Measurements from ENCODE around the gene FBP2.

DNA sequence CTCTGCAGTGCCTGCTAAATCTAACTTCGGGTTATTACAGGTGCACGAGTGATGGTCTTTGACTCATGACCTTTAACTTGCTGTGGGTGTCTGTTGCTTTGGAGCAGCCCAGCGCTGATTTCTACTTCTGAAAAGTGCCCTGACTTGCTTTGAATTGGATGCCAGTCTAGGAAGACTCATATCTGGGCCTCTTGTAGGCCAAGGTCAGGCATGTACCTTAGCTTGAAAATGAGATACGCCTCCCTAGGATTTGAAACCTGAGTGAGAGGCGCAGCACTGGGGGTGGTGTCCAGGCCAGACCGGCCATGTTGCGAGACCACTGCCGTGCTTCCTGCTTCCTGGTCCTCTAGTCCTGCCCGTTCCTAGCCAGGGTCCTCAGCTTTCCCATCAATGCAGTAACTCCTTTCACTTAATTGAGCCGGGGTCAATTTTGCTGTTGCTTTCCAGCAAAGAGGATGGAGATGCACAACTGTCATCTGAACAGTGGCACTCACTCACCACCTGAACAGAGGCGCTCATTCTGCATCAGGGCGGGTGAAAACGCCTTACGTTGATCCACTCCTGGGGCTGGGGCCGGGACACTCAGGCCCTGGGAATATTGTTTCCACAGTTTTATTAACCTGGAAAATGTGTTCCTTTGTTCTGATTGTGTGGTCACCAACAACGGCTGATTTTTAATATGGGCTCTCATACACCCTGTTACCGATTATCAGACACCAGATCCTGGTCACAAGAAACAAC, 24.5 kb downstream of the FBP2 start:
- TF ChIP-seq, protein P1, sequence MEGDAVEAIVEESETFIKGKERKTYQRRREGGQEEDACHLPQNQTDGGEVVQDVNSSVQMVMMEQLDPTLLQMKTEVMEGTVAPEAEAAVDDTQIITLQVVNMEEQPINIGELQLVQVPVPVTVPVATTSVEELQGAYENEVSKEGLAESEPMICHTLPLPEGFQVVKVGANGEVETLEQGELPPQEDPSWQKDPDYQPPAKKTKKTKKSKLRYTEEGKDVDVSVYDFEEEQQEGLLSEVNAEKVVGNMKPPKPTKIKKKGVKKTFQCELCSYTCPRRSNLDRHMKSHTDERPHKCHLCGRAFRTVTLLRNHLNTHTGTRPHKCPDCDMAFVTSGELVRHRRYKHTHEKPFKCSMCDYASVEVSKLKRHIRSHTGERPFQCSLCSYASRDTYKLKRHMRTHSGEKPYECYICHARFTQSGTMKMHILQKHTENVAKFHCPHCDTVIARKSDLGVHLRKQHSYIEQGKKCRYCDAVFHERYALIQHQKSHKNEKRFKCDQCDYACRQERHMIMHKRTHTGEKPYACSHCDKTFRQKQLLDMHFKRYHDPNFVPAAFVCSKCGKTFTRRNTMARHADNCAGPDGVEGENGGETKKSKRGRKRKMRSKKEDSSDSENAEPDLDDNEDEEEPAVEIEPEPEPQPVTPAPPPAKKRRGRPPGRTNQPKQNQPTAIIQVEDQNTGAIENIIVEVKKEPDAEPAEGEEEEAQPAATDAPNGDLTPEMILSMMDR (tag by site-specific recombination; IDR thresholded peaks at IDR 0.05): no peak
- TF ChIP-seq SP2 (tag by site-specific recombination; IDR thresholded peaks at IDR 0.05): no peak
- no peak for TF ChIP-seq ZNF423 (tag by site-specific recombination; IDR thresholded peaks at IDR 0.05)
- TF ChIP-seq ZNF133 (tag by site-specific recombination; IDR thresholded peaks at IDR 0.05): no peak
- TF ChIP-seq SCRT1 (tag by site-specific recombination; IDR thresholded peaks at IDR 0.05; ENCODE audit: borderline replicate concordance): no peak
- TF ChIP-seq ZNF214 (tag by site-specific recombination; IDR thresholded peaks at IDR 0.05; ENCODE audit: borderline replicate concordance): no peak
- TF ChIP-seq MZF1 (tag by site-specific recombination; IDR thresholded peaks at IDR 0.05; ENCODE audit: borderline replicate concordance): no peak
- TF ChIP-seq ZNF433 (tag by site-specific recombination; IDR thresholded peaks at IDR 0.05; ENCODE audit: low read depth): no peak
- TF ChIP-seq, protein P2, sequence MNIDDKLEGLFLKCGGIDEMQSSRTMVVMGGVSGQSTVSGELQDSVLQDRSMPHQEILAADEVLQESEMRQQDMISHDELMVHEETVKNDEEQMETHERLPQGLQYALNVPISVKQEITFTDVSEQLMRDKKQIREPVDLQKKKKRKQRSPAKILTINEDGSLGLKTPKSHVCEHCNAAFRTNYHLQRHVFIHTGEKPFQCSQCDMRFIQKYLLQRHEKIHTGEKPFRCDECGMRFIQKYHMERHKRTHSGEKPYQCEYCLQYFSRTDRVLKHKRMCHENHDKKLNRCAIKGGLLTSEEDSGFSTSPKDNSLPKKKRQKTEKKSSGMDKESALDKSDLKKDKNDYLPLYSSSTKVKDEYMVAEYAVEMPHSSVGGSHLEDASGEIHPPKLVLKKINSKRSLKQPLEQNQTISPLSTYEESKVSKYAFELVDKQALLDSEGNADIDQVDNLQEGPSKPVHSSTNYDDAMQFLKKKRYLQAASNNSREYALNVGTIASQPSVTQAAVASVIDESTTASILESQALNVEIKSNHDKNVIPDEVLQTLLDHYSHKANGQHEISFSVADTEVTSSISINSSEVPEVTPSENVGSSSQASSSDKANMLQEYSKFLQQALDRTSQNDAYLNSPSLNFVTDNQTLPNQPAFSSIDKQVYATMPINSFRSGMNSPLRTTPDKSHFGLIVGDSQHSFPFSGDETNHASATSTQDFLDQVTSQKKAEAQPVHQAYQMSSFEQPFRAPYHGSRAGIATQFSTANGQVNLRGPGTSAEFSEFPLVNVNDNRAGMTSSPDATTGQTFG (tag by site-specific recombination; IDR thresholded peaks at IDR 0.05; ENCODE audit: borderline replicate concordance): no peak
- no peak for TF ChIP-seq ZNF529 (tag by site-specific recombination; IDR thresholded peaks at IDR 0.05; ENCODE audit: insufficient replicate concordance)
- TF ChIP-seq ZNF138 (tag by site-specific recombination; IDR thresholded peaks at IDR 0.05; ENCODE audit: borderline replicate concordance): no peak
- TF ChIP-seq, protein P3, sequence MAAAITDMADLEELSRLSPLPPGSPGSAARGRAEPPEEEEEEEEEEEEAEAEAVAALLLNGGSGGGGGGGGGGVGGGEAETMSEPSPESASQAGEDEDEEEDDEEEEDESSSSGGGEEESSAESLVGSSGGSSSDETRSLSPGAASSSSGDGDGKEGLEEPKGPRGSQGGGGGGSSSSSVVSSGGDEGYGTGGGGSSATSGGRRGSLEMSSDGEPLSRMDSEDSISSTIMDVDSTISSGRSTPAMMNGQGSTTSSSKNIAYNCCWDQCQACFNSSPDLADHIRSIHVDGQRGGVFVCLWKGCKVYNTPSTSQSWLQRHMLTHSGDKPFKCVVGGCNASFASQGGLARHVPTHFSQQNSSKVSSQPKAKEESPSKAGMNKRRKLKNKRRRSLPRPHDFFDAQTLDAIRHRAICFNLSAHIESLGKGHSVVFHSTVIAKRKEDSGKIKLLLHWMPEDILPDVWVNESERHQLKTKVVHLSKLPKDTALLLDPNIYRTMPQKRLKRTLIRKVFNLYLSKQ (tag by site-specific recombination; IDR thresholded peaks at IDR 0.05; ENCODE audit: borderline replicate concordance): no peak
- TF ChIP-seq ZNF561 (tag by site-specific recombination; IDR thresholded peaks at IDR 0.05; ENCODE audit: borderline replicate concordance): no peak
- TF ChIP-seq, protein P4, sequence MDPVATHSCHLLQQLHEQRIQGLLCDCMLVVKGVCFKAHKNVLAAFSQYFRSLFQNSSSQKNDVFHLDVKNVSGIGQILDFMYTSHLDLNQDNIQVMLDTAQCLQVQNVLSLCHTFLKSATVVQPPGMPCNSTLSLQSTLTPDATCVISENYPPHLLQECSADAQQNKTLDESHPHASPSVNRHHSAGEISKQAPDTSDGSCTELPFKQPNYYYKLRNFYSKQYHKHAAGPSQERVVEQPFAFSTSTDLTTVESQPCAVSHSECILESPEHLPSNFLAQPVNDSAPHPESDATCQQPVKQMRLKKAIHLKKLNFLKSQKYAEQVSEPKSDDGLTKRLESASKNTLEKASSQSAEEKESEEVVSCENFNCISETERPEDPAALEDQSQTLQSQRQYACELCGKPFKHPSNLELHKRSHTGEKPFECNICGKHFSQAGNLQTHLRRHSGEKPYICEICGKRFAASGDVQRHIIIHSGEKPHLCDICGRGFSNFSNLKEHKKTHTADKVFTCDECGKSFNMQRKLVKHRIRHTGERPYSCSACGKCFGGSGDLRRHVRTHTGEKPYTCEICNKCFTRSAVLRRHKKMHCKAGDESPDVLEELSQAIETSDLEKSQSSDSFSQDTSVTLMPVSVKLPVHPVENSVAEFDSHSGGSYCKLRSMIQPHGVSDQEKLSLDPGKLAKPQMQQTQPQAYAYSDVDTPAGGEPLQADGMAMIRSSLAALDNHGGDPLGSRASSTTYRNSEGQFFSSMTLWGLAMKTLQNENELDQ (tag by site-specific recombination; IDR thresholded peaks at IDR 0.05; ENCODE audit: low read depth): no peak
